ENCODE data around the gene SECISBP2L.
"Not testable (repeated sequence)": the region's sequence is repeated elsewhere in the genome, so short reads cannot be mapped to it uniquely, and the experiment has no call there.

The SECISBP2L gene

DNA sequence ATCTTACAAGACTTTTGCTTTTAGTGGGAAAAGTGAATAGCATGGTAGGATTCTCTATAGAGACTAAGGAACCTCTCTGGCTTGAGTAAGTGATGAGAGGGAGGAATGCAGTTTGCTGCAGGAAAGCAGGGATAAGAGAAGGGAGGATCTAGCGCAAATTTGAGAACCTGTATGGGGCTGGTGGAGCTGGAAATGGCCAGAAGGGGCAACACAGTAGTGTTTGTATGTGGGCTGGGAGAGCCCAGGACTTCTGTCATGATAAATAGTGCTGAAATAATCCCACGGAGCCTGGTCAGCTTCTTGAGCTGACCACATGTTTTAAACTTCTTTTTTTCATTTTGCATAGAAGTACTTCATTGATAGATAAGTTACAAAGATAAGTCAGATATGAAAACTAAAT lies 71.4 kb downstream of the SECISBP2L start:
- Histone ChIP-seq H3K4me1 (ENCODE audit: insufficient read depth, low read length) (peaks cover 15% of the 10 kb centered on the region; the same call in 1 of the 2 replicates), H3K36me3 (ENCODE audit: insufficient read depth, low read depth, low read length) (no peaks in the 10 kb centered on the region), H3K27me3 (ENCODE audit: insufficient read depth, low read length) (peaks cover 9% of the 10 kb centered on the region; the same call in 1 of the 2 replicates), H3K27ac (ENCODE audit: low read length) (no peak overlapping the region), H3K9me3 (ENCODE audit: insufficient read depth, low read depth, low read length) (no peaks in the 10 kb centered on the region), H3K9ac (ENCODE audit: low read depth, low read length) (peak overlapping the region; percentile 84; the same call in 1 of the 2 replicates), H3K4me3 (ENCODE audit: low read length) (peak overlapping the region; percentile 69; the same call in 1 of the 2 replicates)

DNA sequence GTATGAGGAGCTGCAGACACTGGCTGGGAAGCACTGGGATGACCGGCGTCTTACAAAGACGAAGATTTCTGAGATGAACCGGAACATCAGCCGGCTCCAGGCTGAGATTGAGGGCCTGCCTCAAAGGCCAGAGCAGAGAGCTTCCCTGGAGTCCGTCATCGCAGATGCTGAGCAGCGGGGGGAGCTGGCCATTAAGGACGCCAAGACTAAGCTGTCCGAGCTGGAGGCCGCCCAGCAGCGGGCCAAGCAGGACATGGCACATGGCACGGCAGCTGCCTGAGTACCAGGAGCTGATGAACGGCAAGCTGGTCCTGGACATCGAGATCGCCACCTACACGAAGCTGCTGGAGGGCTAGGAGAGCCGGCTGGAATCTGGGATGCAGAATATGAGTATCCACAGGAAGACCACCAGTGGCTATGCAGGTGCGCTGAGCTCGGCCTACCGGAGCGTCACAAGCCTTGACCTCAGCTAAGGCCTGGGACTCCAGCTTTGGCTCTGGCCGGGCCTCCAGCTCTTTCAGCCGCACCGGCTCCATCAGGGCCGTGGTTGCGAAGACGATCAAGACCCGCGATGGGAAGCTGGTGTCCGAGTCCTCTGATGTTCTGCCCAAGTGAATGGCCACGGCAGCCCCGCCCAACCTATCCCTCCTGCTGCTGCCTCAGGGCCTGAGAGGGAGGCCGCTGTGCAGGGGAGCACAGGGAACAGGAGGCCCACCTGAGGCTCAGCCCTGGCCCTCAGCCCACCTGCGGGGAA lies 73.3 kb downstream of the SECISBP2L start:
- no peak overlapping the region for H3K27ac ChIP-seq (ENCODE audit: low read length)
- no peak overlapping the region for H3K9ac ChIP-seq (ENCODE audit: low read depth, low read length)
- H3K4me1 ChIP-seq (ENCODE audit: insufficient read depth, low read length), result peaks cover 15% of the 10 kb centered on the region; the same call in 1 of the 2 replicates
- no peaks in the 10 kb centered on the region for H3K9me3 ChIP-seq (ENCODE audit: insufficient read depth, low read depth, low read length)
- H3K36me3 ChIP-seq (ENCODE audit: insufficient read depth, low read depth, low read length), result no peaks in the 10 kb centered on the region
- H3K27me3 ChIP-seq (ENCODE audit: insufficient read depth, low read length), result peaks cover 9% of the 10 kb centered on the region; the same call in 1 of the 2 replicates
- H3K4me3 ChIP-seq (ENCODE audit: low read length), result no peak overlapping the region

DNA sequence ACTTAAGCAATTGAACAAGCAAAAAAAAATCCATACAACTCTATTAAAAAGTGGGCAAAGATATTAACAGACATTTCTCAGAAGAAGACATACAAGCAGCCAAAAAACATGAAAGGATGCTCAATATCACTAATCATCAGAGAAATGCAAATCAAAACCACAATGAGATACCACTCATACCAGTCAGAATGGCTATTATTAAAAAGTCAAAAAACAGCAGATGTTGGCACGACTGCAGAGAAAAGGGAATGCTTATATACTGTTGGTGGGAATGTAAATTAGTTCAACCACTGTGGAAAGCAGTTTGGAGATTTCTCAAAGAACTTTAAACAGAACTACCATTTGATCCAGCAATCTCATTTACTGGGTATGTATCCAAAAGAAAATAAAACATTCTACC lies 75.3 kb downstream of the SECISBP2L start:
- H3K27me3 ChIP-seq (ENCODE audit: insufficient read depth, low read length), result not testable (repeated sequence)

DNA sequence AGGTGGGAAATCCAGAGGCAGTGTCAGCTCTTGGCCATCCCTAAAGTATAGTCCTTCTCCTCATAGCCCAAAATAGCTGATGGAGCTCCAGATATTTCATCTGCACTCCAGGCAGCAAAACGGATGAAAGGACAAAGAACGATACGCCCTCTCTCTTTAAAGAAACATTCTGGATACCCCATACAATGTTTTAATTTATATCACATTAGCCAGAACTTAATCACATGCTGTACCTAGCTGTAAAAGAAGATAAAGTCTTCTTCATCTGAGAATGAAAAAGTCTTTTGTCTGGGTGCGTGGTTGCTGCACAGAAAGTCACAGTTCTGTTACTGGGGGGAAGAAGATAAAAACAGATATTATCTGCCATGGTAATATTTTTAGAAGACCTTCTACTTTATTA lies 78.2 kb downstream of the SECISBP2L start:
- H3K27me3 ChIP-seq (ENCODE audit: insufficient read depth, low read length), result peaks cover 22% of the 10 kb centered on the region
- H3K9ac ChIP-seq (ENCODE audit: low read depth, low read length), result no peak overlapping the region
- H3K4me1 ChIP-seq (ENCODE audit: insufficient read depth, low read length), result no peaks in the 10 kb centered on the region; the same call in 1 of the 2 replicates
- H3K4me3 ChIP-seq (ENCODE audit: low read length), result no peak overlapping the region
- H3K27ac ChIP-seq (ENCODE audit: low read length), result no peak overlapping the region
- no peaks in the 10 kb centered on the region for H3K9me3 ChIP-seq (ENCODE audit: insufficient read depth, low read depth, low read length)
- no peaks in the 10 kb centered on the region for H3K36me3 ChIP-seq (ENCODE audit: insufficient read depth, low read depth, low read length)

More for the DNA sequence above, 75.3 kb downstream of the SECISBP2L start:
- not testable (repeated sequence) for H3K4me3 ChIP-seq (ENCODE audit: low read length); H3K9ac ChIP-seq (ENCODE audit: low read depth, low read length); H3K36me3 ChIP-seq (ENCODE audit: insufficient read depth, low read depth, low read length); H3K4me1 ChIP-seq (ENCODE audit: insufficient read depth, low read length); H3K27ac ChIP-seq (ENCODE audit: low read length); H3K9me3 ChIP-seq (ENCODE audit: insufficient read depth, low read depth, low read length)

DNA sequence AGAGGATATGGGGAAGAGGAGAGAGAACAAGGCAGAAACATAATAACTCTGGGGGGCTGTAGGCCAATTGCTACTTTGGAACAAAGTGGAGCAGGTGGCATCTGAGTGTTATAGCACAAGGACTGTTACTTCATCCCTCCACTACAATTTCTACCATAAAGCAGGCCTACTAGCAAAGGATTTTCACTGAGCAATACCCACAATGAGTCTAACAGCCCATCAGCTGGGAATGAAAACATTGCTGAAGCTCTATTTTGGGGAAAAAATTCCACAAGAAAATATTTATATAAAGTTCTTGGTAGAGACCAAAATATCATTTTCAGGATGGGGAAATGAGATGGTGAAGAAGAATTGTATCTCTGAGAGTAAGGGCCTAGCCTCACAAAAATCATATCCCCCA lies 78.9 kb downstream of the SECISBP2L start:
- H3K4me3 ChIP-seq (ENCODE audit: low read length), result no peak overlapping the region
- no peak overlapping the region for H3K9ac ChIP-seq (ENCODE audit: low read depth, low read length)
- no peaks in the 10 kb centered on the region for H3K36me3 ChIP-seq (ENCODE audit: insufficient read depth, low read depth, low read length)
- peaks cover 29% of the 10 kb centered on the region for H3K27me3 ChIP-seq (ENCODE audit: insufficient read depth, low read length)
- no peaks in the 10 kb centered on the region for H3K9me3 ChIP-seq (ENCODE audit: insufficient read depth, low read depth, low read length)
- H3K27ac ChIP-seq (ENCODE audit: low read length), result no peak overlapping the region
- no peaks in the 10 kb centered on the region; the same call in 1 of the 2 replicates for H3K4me1 ChIP-seq (ENCODE audit: insufficient read depth, low read length)

DNA sequence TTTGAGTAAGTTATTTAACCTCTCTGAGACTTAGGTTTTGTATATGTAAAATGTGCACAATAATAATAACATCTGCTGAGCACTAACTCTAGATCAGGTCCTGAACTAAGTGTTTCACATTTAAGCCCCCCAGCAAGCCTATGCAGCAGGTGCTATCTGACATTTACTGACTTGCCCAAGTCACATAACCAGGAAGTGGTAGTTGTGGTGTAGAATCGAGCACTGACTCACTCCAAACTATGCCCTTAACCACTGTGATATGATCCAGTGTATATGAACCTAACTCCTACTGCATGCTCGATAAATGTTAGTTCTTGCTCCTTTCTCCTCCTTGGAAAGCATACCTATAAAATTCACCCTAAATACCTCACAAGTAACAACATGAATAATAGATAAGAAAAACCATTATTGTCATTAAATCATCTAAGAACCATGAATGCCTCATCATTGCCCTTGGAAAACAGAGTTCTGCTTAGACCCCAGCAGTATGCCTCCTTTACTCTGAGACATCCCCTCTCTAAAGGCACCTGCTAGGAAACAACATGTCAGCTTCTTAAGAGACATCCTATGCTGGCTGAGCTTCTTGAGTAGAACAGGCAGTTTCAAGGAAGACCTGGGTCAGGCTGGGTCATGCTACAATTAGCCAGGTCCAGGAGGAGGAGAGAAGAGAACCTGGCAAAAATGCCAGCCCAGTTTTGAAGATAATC lies 79.5 kb downstream of the SECISBP2L start:
- H3K27ac ChIP-seq (ENCODE audit: low read length), result no peak overlapping the region
- H3K27me3 ChIP-seq (ENCODE audit: insufficient read depth, low read length), result peaks cover 35% of the 10 kb centered on the region
- no peaks in the 10 kb centered on the region for H3K36me3 ChIP-seq (ENCODE audit: insufficient read depth, low read depth, low read length)
- no peak overlapping the region for H3K4me3 ChIP-seq (ENCODE audit: low read length)
- H3K9me3 ChIP-seq (ENCODE audit: insufficient read depth, low read depth, low read length), result no peaks in the 10 kb centered on the region
- H3K4me1 ChIP-seq (ENCODE audit: insufficient read depth, low read length), result no peaks in the 10 kb centered on the region; the same call in 1 of the 2 replicates
- H3K9ac ChIP-seq (ENCODE audit: low read depth, low read length), result no peak overlapping the region

DNA sequence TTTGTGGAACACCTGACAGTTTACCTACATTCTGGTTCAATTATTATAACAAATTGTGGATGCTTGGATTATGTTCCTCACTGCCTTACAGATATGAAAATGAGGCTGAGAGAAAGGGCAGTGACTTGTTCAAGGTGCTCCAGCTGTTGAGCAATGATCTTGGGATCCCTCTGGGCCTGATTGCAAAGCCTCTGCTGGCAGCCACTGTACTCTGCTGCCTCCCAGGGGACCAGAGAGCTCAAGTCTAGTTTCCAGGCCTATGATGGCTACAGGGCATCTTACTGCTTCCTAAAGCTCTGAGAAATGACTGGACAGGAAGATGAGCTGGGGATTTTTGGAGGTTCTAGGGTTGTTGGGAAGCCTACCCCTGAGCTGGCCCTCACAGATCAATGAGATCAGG lies 80.3 kb downstream of the SECISBP2L start:
- H3K4me1 ChIP-seq (ENCODE audit: insufficient read depth, low read length), result no peaks in the 10 kb centered on the region; the same call in 1 of the 2 replicates
- no peak overlapping the region for H3K9ac ChIP-seq (ENCODE audit: low read depth, low read length)
- no peak overlapping the region for H3K27ac ChIP-seq (ENCODE audit: low read length)

DNA sequence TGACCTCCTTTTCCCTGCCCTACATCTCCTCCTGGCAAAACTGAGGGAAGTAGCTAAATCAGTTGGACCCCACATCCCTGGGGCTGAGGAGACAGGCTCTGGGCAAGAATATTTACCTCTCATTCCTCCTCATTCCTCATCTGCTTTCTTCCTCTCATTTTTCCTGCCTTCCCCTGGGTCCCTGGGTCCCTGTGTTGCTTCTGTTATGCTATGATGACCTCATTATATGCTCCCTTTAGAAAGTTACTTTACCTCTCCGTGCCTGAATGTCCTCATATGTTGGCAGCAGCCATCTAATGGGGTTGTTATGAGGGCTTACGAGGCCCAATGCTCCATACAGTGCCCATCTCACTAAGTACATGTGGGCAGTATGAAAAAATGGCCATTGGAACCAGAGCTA lies 81.3 kb downstream of the SECISBP2L start:
- Histone ChIP-seq H3K4me1 (ENCODE audit: insufficient read depth, low read length) (no peaks in the 10 kb centered on the region; the same call in 1 of the 2 replicates), H3K9me3 (ENCODE audit: insufficient read depth, low read depth, low read length) (no peaks in the 10 kb centered on the region), H3K27me3 (ENCODE audit: insufficient read depth, low read length) (peaks cover 50% of the 10 kb centered on the region), H3K4me3 (ENCODE audit: low read length) (no peak overlapping the region), H3K36me3 (ENCODE audit: insufficient read depth, low read depth, low read length) (no peaks in the 10 kb centered on the region), H3K27ac (ENCODE audit: low read length) (no peak overlapping the region), H3K9ac (ENCODE audit: low read depth, low read length) (no peak overlapping the region)

More for the DNA sequence above, 80.3 kb downstream of the SECISBP2L start:
- H3K27me3 ChIP-seq (ENCODE audit: insufficient read depth, low read length), result peaks cover 42% of the 10 kb centered on the region
- no peak overlapping the region for H3K4me3 ChIP-seq (ENCODE audit: low read length)
- H3K36me3 ChIP-seq (ENCODE audit: insufficient read depth, low read depth, low read length), result no peaks in the 10 kb centered on the region
- H3K9me3 ChIP-seq (ENCODE audit: insufficient read depth, low read depth, low read length), result no peaks in the 10 kb centered on the region

DNA sequence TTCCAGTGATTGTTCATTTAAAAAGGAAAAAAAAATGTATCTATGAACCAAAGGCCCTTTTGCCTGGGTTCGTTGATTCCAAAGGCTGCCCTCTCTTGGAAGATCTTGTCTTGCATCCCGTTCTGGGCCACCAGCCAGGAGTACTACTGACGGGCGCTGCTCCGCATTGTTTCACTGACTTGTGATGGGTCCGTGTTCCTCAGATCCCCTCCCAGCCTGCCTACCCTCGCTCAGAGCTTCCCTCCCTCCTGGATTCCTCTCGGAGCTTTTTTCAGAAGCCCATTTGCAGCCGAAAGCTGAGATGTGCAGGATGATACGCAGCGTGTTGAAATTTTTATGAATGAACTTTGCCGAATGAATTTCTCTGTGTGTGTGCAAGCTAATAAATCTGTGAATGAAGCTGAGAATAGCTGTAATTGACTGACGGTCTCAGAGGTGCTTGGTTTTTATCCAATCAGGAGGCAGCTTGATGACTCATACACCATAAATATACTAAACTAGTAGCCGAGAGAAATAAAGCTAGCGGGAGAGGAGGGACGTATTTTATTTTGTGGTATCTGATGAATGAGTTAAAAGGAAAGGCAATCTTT lies 82.6 kb downstream of the SECISBP2L start, which contains the start of gene SHC4:
TSS of gene SHC4 (minus strand) at position 396 of the 590 bp plus-strand sequence. CDS start 904 bp downstream, outside the sequence.
- peak within 1 kb of the TSS; percentile 49 for H3K9ac ChIP-seq (ENCODE audit: low read depth, low read length)
- H3K9me3 ChIP-seq (ENCODE audit: insufficient read depth, low read depth, low read length), result no peaks in the 10 kb centered on the region
- H3K27me3 ChIP-seq (ENCODE audit: insufficient read depth, low read length), result peaks cover 51% of the 10 kb centered on the region
- no peak within 1 kb of the TSS for H3K27ac ChIP-seq (ENCODE audit: low read length)
- H3K4me1 ChIP-seq (ENCODE audit: insufficient read depth, low read length), result no peaks in the 10 kb centered on the region; the same call in 1 of the 2 replicates
- H3K36me3 ChIP-seq (ENCODE audit: insufficient read depth, low read depth, low read length), result no peaks in the 10 kb centered on the region
- peak within 1 kb of the TSS; percentile 82 for H3K4me3 ChIP-seq (ENCODE audit: low read length)

DNA sequence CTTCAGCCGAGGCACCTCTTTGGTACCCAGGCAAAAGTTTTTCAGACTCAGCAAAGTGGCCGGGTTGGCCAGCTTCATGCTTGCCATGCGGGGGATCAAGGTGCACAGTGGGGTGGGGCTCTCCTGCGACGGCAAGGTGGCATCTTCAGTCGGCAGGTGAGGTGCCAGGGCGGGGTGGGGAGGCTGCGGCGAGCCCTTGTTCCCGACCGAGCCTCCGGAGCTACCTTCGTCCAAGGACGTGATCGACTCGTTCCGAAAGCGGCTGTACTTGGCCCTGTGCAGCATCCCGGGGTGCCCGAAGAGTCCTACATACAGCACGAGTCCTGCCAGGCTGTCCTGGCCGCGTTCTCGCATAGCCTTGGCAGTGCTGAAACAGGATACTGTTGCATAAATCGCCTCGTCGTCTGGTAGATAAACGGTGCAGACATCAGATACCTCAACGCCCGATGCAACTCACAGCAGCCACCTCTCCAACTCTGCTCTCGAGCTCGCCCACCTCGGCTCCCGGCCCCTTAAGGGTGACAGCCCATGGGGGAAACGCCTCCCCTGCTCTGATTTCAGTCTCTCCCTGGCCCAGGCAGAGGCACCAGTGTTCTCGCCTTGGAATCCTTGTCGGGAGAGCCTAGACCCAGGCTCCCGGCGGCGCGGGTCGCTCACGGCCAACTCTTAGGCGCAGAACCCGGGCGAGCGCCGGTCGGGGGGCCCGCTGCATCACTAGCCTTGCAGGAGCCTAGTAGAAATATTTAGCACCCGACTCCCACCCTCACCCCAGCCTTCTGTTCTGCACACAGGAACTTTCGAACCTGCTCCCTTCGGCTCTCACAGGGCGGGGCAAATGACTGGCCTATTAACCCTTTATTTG lies 83.4 kb downstream of the SECISBP2L start:
- peak overlapping the region; percentile 82 for H3K4me3 ChIP-seq (ENCODE audit: low read length)

DNA sequence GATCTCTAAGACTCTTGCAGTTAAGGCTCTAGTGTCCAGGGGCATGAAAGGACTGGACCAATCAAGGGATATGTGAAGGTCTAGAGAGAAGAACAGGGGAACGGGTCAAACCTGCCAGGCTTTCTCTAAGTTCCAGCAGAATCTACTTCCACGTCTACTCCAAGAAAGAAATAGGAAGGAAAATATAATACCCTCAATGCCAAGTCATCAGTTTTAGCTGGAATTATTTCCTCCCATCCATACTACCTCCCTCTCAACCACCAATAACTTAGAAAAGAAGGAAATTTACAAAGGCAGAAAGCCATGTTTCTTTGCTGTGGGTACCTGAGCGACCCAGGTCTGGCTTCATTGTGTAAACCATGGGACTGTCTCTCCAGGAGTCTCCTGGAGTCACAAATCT lies 90.3 kb downstream of the SECISBP2L start:
- H3K4me3 ChIP-seq (ENCODE audit: low read length), result no peak overlapping the region
- H3K36me3 ChIP-seq (ENCODE audit: insufficient read depth, low read depth, low read length), result no peaks in the 10 kb centered on the region
- peaks cover 8% of the 10 kb centered on the region; the same call in 1 of the 2 replicates for H3K27me3 ChIP-seq (ENCODE audit: insufficient read depth, low read length)
- no peaks in the 10 kb centered on the region for H3K9me3 ChIP-seq (ENCODE audit: insufficient read depth, low read depth, low read length)
- peaks cover 10% of the 10 kb centered on the region for H3K4me1 ChIP-seq (ENCODE audit: insufficient read depth, low read length)
- H3K27ac ChIP-seq (ENCODE audit: low read length), result no peak overlapping the region
- no peak overlapping the region for H3K9ac ChIP-seq (ENCODE audit: low read depth, low read length)

More for the DNA sequence above, 83.4 kb downstream of the SECISBP2L start:
- Histone ChIP-seq H3K4me1 (ENCODE audit: insufficient read depth, low read length) (no peaks in the 10 kb centered on the region; the same call in 1 of the 2 replicates), H3K9ac (ENCODE audit: low read depth, low read length) (peak overlapping the region; percentile 49; the same call in 1 of the 2 replicates), H3K36me3 (ENCODE audit: insufficient read depth, low read depth, low read length) (no peaks in the 10 kb centered on the region), H3K27ac (ENCODE audit: low read length) (no peak overlapping the region), H3K9me3 (ENCODE audit: insufficient read depth, low read depth, low read length) (no peaks in the 10 kb centered on the region), H3K27me3 (ENCODE audit: insufficient read depth, low read length) (peaks cover 51% of the 10 kb centered on the region)
